C4-2B (cell line): ENCODE measurements around the gene MLXIP.

Experiments used
- CTCF ChIP-seq: fragments of 450-650 bp; conservative IDR thresholded peaks from 2 replicates; pipeline ENCODE4 v1.5.1; 2017; ENCODE audit warnings: mild to moderate bottlenecking
- ZFX ChIP-seq: fragments of 450-650 bp; IDR thresholded peaks from 2 replicates; pipeline ENCODE4 v1.6.1; 2017

GRCh38 chr12:122099280-122099749 lies 20.8 kb downstream of the MLXIP start:
- TF ChIP-seq CTCF, result no peak
- no peak for TF ChIP-seq ZFX
